Astrocyte (in vitro differentiated cells and primary cell): ENCODE data around the gene B3GNT7. TPM values are rescaled to one million over a fixed set of nuclear protein-coding genes. Genes with fewer than 3 reads are reported as not detected.

ENCODE experiments used
- DNase-seq: peaks from one replicate; pipeline ENCODE4 v3.0.0-alpha.2; 2010; ENCODE audit warnings: low read depth
- FAIRE-seq: peaks from 2 replicates; lab custom pipeline; 2011; peaks lifted over from hg19 to GRCh38; lab: Jason Lieb, UNC
- H2AFZ ChIP-seq: 2 replicates; pipeline ENCODE4 v1.6.0; 2012; ENCODE audit warnings: low read depth, low read length, inconsistent platforms
- H3K27ac ChIP-seq: 2 replicates; pipeline ENCODE4 v1.5.1; 2011; ENCODE audit warnings: low read depth, low read length, inconsistent platforms
- H3K27me3 ChIP-seq: 2 replicates; pipeline ENCODE4 v1.6.0; 2011; ENCODE audit warnings: low read length, inconsistent platforms; ENCODE audit not compliant: insufficient read depth
- H3K36me3 ChIP-seq: 2 replicates; pipeline ENCODE4 v1.5.1; 2011; ENCODE audit warnings: low read length, inconsistent platforms; ENCODE audit not compliant: insufficient read depth
- H3K4me1 ChIP-seq: 2 replicates; pipeline ENCODE4 v1.5.1; 2011; ENCODE audit warnings: low read length, inconsistent platforms; ENCODE audit not compliant: insufficient read depth
- H3K4me2 ChIP-seq: 2 replicates; pipeline ENCODE4 v1.6.0; 2012; ENCODE audit warnings: low read length, inconsistent platforms
- H3K4me3 ChIP-seq: 2 replicates; pipeline ENCODE4 v1.5.1; 2011; ENCODE audit warnings: low read depth, mild to moderate bottlenecking, low read length, inconsistent platforms; ENCODE audit not compliant: insufficient read depth
- H3K79me2 ChIP-seq: 2 replicates; pipeline ENCODE4 v1.6.0; 2012; ENCODE audit warnings: mild to moderate bottlenecking, low read length, inconsistent platforms; ENCODE audit not compliant: insufficient read depth
- H3K9ac ChIP-seq: 2 replicates; pipeline ENCODE4 v1.6.0; 2012; ENCODE audit warnings: mild to moderate bottlenecking, low read length, inconsistent platforms
- H3K9me3 ChIP-seq: 2 replicates; pipeline ENCODE4 v1.5.1; 2012; ENCODE audit warnings: low read depth, mild to moderate bottlenecking, low read length, inconsistent platforms; ENCODE audit not compliant: insufficient read depth
- H4K20me1 ChIP-seq: 2 replicates; pipeline ENCODE4 v1.6.0; 2012; ENCODE audit warnings: low read length, inconsistent platforms; ENCODE audit not compliant: insufficient read depth
- H3K27ac Mint-ChIP-seq: one replicate; pipeline ENCODE4 v1.8.0; 2021; ENCODE audit warnings: mild to moderate bottlenecking, mixed read lengths; ENCODE audit not compliant: unreplicated experiment
- H3K27me3 Mint-ChIP-seq: one replicate; pipeline ENCODE4 v1.8.0; 2021; ENCODE audit warnings: low read depth, mixed read lengths; ENCODE audit not compliant: unreplicated experiment
- H3K36me3 Mint-ChIP-seq: one replicate; pipeline ENCODE4 v1.8.0; 2021; ENCODE audit warnings: low read depth, mixed read lengths; ENCODE audit not compliant: unreplicated experiment
- H3K4me1 Mint-ChIP-seq: one replicate; pipeline ENCODE4 v1.8.0; 2021; ENCODE audit warnings: low read depth, mixed read lengths; ENCODE audit not compliant: unreplicated experiment
- H3K4me3 Mint-ChIP-seq: one replicate; pipeline ENCODE4 v1.8.0; 2021; ENCODE audit warnings: mild to moderate bottlenecking, moderate library complexity, mixed read lengths; ENCODE audit not compliant: unreplicated experiment
- H3K9me3 Mint-ChIP-seq: one replicate; pipeline ENCODE4 v1.8.0; 2021; ENCODE audit warnings: mild to moderate bottlenecking, mixed read lengths; ENCODE audit not compliant: unreplicated experiment
- EZH2 ChIP-seq: IDR thresholded peaks from 2 replicates; pipeline ENCODE4 v1.6.1; 2012; ENCODE audit warnings: mild to moderate bottlenecking, low read length, inconsistent platforms; ENCODE audit not compliant: insufficient read depth
- total RNA-seq: library from RNA; stranded (reverse); gene quantifications from 2 replicates; pipeline ENCODE4 v1.2.1, GENCODE V29; 2021
- TF ChIP-seq, protein P1 (sequence below): IDR thresholded peaks from 2 replicates; pipeline ENCODE4 v1.5.1; 2011; ENCODE audit warnings: low read depth, mild to moderate bottlenecking, inconsistent platforms, low read length, moderate library complexity; ENCODE audit not compliant: insufficient read depth

B3GNT7 gene
- total RNA-seq, 1 donor from 2014 or later, result 1.7 TPM

DNA sequence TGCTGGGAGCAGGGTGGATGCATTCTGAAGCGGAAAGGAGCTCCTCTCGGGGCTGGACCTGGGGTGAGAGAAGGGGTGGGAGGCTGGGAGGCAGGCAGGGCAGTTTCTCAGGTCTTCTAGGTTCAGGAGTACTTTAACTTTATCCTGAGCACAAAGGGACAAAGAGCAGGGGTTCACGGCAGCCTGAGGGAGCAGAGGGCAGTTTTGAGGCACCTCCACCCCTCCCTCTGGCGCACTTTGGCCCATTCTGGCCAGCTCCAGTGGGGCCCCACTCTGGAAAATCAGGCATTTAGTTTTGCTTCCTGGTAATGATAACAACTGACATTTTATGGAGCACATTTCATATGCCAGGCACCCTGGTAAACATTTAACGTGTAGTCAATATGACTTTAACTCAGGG is 14.3 kb downstream of the B3GNT7 start:
- H3K4me1 ChIP-seq, result peaks cover 17% of the 10 kb centered on the region
- no peak overlapping the region for H3K4me3 ChIP-seq
- no peak overlapping the region for H3K4me2 ChIP-seq
- no peaks in the 10 kb centered on the region for H3K36me3 Mint-ChIP-seq
- no peak overlapping the region for H3K4me3 Mint-ChIP-seq
- H3K79me2 ChIP-seq, result no peaks in the 10 kb centered on the region
- DNase-seq, result no peak
- peaks cover 5% of the 10 kb centered on the region for H3K9me3 Mint-ChIP-seq
- H3K36me3 ChIP-seq, result no peaks in the 10 kb centered on the region
- TF ChIP-seq EZH2, result no peak
- TF ChIP-seq, protein P1, sequence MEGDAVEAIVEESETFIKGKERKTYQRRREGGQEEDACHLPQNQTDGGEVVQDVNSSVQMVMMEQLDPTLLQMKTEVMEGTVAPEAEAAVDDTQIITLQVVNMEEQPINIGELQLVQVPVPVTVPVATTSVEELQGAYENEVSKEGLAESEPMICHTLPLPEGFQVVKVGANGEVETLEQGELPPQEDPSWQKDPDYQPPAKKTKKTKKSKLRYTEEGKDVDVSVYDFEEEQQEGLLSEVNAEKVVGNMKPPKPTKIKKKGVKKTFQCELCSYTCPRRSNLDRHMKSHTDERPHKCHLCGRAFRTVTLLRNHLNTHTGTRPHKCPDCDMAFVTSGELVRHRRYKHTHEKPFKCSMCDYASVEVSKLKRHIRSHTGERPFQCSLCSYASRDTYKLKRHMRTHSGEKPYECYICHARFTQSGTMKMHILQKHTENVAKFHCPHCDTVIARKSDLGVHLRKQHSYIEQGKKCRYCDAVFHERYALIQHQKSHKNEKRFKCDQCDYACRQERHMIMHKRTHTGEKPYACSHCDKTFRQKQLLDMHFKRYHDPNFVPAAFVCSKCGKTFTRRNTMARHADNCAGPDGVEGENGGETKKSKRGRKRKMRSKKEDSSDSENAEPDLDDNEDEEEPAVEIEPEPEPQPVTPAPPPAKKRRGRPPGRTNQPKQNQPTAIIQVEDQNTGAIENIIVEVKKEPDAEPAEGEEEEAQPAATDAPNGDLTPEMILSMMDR, result no peak
- H2AFZ ChIP-seq, result no peak overlapping the region
- FAIRE-seq, result no peak
- peaks cover 22% of the 10 kb centered on the region for H3K4me1 Mint-ChIP-seq
- H3K27me3 Mint-ChIP-seq, result peaks cover 6% of the 10 kb centered on the region
- H3K9me3 ChIP-seq, result no peaks in the 10 kb centered on the region
- no peak overlapping the region for H3K9ac ChIP-seq
- H3K27me3 ChIP-seq, result no peaks in the 10 kb centered on the region
- H3K27ac ChIP-seq, result no peak overlapping the region
- no peaks in the 10 kb centered on the region for H4K20me1 ChIP-seq
- H3K27ac Mint-ChIP-seq, result peak overlapping the region; percentile 18

DNA sequence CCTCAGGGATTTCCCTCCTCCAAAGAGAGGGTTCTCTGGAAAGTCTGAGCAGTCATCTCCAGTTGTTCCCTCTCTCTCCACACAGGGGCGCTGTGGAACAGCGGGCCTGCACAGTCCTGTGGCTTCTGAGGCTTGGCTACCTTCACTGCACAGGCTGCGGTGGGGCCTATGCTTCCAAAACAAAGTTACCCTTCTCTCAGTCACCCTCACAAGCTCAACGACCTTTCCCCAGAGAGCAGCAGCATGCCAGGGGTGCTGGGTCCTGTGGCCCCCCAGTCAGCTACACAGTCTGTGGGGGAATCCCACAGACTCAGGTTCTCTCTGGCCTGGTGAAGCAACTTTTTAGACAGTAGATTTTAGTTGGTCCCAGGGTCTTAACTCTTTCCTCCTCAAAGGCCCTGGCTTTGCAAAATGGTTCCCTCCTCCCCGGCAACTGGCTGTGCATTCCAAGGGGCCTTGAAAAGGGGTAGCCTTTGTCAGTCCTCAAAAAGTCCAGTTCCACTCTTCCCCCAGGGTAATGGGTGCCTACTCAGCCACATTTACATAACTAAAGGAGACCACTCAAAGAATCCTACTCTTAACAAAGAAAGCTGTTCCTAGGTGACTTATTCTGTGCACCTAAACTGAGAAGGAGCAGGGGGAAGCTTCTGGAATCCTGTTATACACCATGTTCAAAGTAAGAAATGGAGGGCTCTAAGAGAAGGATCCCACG is 14.9 kb downstream of the B3GNT7 start:
- no peak overlapping the region for H2AFZ ChIP-seq
- no peaks in the 10 kb centered on the region for H4K20me1 ChIP-seq
- H3K4me1 Mint-ChIP-seq, result peaks cover 22% of the 10 kb centered on the region
- peaks cover 17% of the 10 kb centered on the region for H3K4me1 ChIP-seq
- H3K27me3 Mint-ChIP-seq, result peaks cover 6% of the 10 kb centered on the region
- H3K27me3 ChIP-seq, result no peaks in the 10 kb centered on the region
- TF ChIP-seq, protein P1, result peak; percentile 39
- TF ChIP-seq EZH2, result no peak
- H3K4me2 ChIP-seq, result no peak overlapping the region
- H3K9me3 Mint-ChIP-seq, result peaks cover 5% of the 10 kb centered on the region
- no peak overlapping the region for H3K27ac Mint-ChIP-seq
- no peak overlapping the region for H3K4me3 ChIP-seq
- H3K27ac ChIP-seq, result no peak overlapping the region
- H3K4me3 Mint-ChIP-seq, result no peak overlapping the region
- H3K36me3 Mint-ChIP-seq, result no peaks in the 10 kb centered on the region
- no peaks in the 10 kb centered on the region for H3K9me3 ChIP-seq
- H3K36me3 ChIP-seq, result no peaks in the 10 kb centered on the region
- no peak overlapping the region for H3K9ac ChIP-seq
- no peaks in the 10 kb centered on the region for H3K79me2 ChIP-seq
- FAIRE-seq (no peak), DNase-seq (no peak)

DNA sequence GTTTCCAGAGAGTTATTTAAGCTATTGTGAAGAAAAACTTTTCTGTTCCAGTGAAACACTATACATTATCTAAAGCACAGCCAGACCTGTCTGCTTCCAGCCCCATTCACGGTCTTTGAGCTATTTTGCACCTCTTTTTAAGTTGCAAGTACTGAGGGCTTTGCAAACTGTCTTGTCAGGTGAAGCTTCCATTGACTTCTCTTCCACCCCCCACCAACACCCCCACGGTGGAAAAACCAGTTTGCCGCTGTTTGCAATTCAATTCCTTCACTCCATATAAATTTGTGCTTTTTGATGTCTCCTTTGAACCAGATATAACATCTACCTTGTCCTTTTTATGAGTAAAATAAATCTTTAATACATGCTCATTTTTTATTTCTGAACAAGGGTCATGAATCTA is 15.7 kb downstream of the B3GNT7 start:
- Histone ChIP-seq H3K4me2 (peak overlapping the region; percentile 90), H3K27me3 (no peaks in the 10 kb centered on the region), H4K20me1 (no peaks in the 10 kb centered on the region), H3K27ac (no peak overlapping the region), H3K4me1 (peaks cover 13% of the 10 kb centered on the region), H2AFZ (no peak overlapping the region), H3K9me3 (no peaks in the 10 kb centered on the region), H3K79me2 (no peaks in the 10 kb centered on the region), H3K4me3 (no peak overlapping the region), H3K9ac (peak overlapping the region; percentile 84), H3K36me3 (no peaks in the 10 kb centered on the region)
- H3K4me3 Mint-ChIP-seq, result peak overlapping the region; percentile 81
- H3K27ac Mint-ChIP-seq, result no peak overlapping the region
- H3K9me3 Mint-ChIP-seq, result peaks cover 5% of the 10 kb centered on the region
- TF ChIP-seq, protein P1, result no peak
- no peak for TF ChIP-seq EZH2
- H3K27me3 Mint-ChIP-seq, result peaks cover 6% of the 10 kb centered on the region
- DNase-seq (no peak), FAIRE-seq (no peak)
- peaks cover 19% of the 10 kb centered on the region for H3K4me1 Mint-ChIP-seq
- H3K36me3 Mint-ChIP-seq, result no peaks in the 10 kb centered on the region
